ENCODE results near the gene CDYL2.

Gene CDYL2

GRCh38 chr16:80720804-80721371, 83.5 kb downstream of the CDYL2 start:
- Histone ChIP-seq H3K36me3 (ENCODE audit: control insufficient read depth, low read depth, low read length) (no peaks in the 10 kb centered on the region), H3K27ac (ENCODE audit: low read length) (no peak overlapping the region), H3K27me3 (ENCODE audit: control insufficient read depth, insufficient read depth, low read length) (no peaks in the 10 kb centered on the region), H3K4me3 (ENCODE audit: low read length) (no peak overlapping the region), H3K9ac (ENCODE audit: low read length) (no peak overlapping the region), H3K9me3 (ENCODE audit: control insufficient read depth, low read depth, low read length) (no peaks in the 10 kb centered on the region), H3K4me1 (ENCODE audit: control insufficient read depth, low read depth, low read length) (peaks cover 3% of the 10 kb centered on the region)

- H3K9ac ChIP-seq (ENCODE audit: low read length), result no peak overlapping the region
Observed at GRCh38 chr16:80719573-80719972, 84.8 kb downstream of the CDYL2 start.

GRCh38 chr16:80718480-80719220, 85.7 kb downstream of the CDYL2 start:
- H3K27me3 ChIP-seq (ENCODE audit: control insufficient read depth, insufficient read depth, low read length), result no peaks in the 10 kb centered on the region
- peaks cover 3% of the 10 kb centered on the region for H3K4me1 ChIP-seq (ENCODE audit: control insufficient read depth, low read depth, low read length)
- no peaks in the 10 kb centered on the region for H3K9me3 ChIP-seq (ENCODE audit: control insufficient read depth, low read depth, low read length)
- no peak overlapping the region for H3K9ac ChIP-seq (ENCODE audit: low read length)
- no peak overlapping the region for H3K27ac ChIP-seq (ENCODE audit: low read length)
- no peak overlapping the region for H3K4me3 ChIP-seq (ENCODE audit: low read length)
- no peaks in the 10 kb centered on the region for H3K36me3 ChIP-seq (ENCODE audit: control insufficient read depth, low read depth, low read length)

More at GRCh38 chr16:80719573-80719972, 84.8 kb downstream of the CDYL2 start:
- Histone ChIP-seq H3K36me3 (ENCODE audit: control insufficient read depth, low read depth, low read length) (no peaks in the 10 kb centered on the region), H3K4me1 (ENCODE audit: control insufficient read depth, low read depth, low read length) (peaks cover 3% of the 10 kb centered on the region), H3K9me3 (ENCODE audit: control insufficient read depth, low read depth, low read length) (no peaks in the 10 kb centered on the region), H3K4me3 (ENCODE audit: low read length) (no peak overlapping the region), H3K27ac (ENCODE audit: low read length) (no peak overlapping the region), H3K27me3 (ENCODE audit: control insufficient read depth, insufficient read depth, low read length) (no peaks in the 10 kb centered on the region)

GRCh38 chr16:80717611-80718010, 86.8 kb downstream of the CDYL2 start:
- H3K4me1 ChIP-seq (ENCODE audit: control insufficient read depth, low read depth, low read length), result peaks cover 3% of the 10 kb centered on the region
- no peak overlapping the region for H3K4me3 ChIP-seq (ENCODE audit: low read length)
- H3K27me3 ChIP-seq (ENCODE audit: control insufficient read depth, insufficient read depth, low read length), result no peaks in the 10 kb centered on the region
- H3K9me3 ChIP-seq (ENCODE audit: control insufficient read depth, low read depth, low read length), result no peaks in the 10 kb centered on the region
- H3K36me3 ChIP-seq (ENCODE audit: control insufficient read depth, low read depth, low read length), result no peaks in the 10 kb centered on the region
- H3K27ac ChIP-seq (ENCODE audit: low read length), result no peak overlapping the region
- no peak overlapping the region for H3K9ac ChIP-seq (ENCODE audit: low read length)

GRCh38 chr16:80716564-80717139, 87.7 kb downstream of the CDYL2 start:
- Histone ChIP-seq H3K4me1 (ENCODE audit: control insufficient read depth, low read depth, low read length) (peaks cover 3% of the 10 kb centered on the region), H3K36me3 (ENCODE audit: control insufficient read depth, low read depth, low read length) (no peaks in the 10 kb centered on the region), H3K27me3 (ENCODE audit: control insufficient read depth, insufficient read depth, low read length) (no peaks in the 10 kb centered on the region), H3K9ac (ENCODE audit: low read length) (no peak overlapping the region), H3K4me3 (ENCODE audit: low read length) (no peak overlapping the region), H3K27ac (ENCODE audit: low read length) (no peak overlapping the region), H3K9me3 (ENCODE audit: control insufficient read depth, low read depth, low read length) (no peaks in the 10 kb centered on the region)

GRCh38 chr16:80711406-80711805, 93.0 kb downstream of the CDYL2 start:
- Histone ChIP-seq H3K9ac (ENCODE audit: low read length) (no peak overlapping the region), H3K36me3 (ENCODE audit: control insufficient read depth, low read depth, low read length) (no peaks in the 10 kb centered on the region), H3K4me1 (ENCODE audit: control insufficient read depth, low read depth, low read length) (no peaks in the 10 kb centered on the region), H3K27me3 (ENCODE audit: control insufficient read depth, insufficient read depth, low read length) (no peaks in the 10 kb centered on the region), H3K27ac (ENCODE audit: low read length) (no peak overlapping the region), H3K4me3 (ENCODE audit: low read length) (no peak overlapping the region), H3K9me3 (ENCODE audit: control insufficient read depth, low read depth, low read length) (no peaks in the 10 kb centered on the region)

GRCh38 chr16:80710918-80711317, 93.5 kb downstream of the CDYL2 start:
- Histone ChIP-seq H3K36me3 (ENCODE audit: control insufficient read depth, low read depth, low read length) (no peaks in the 10 kb centered on the region), H3K9me3 (ENCODE audit: control insufficient read depth, low read depth, low read length) (no peaks in the 10 kb centered on the region), H3K4me1 (ENCODE audit: control insufficient read depth, low read depth, low read length) (no peaks in the 10 kb centered on the region), H3K27ac (ENCODE audit: low read length) (no peak overlapping the region), H3K4me3 (ENCODE audit: low read length) (no peak overlapping the region), H3K9ac (ENCODE audit: low read length) (no peak overlapping the region), H3K27me3 (ENCODE audit: control insufficient read depth, insufficient read depth, low read length) (no peaks in the 10 kb centered on the region)

GRCh38 chr16:80708823-80709222, 95.6 kb downstream of the CDYL2 start:
- no peak overlapping the region for H3K9ac ChIP-seq (ENCODE audit: low read length)
- H3K27me3 ChIP-seq (ENCODE audit: control insufficient read depth, insufficient read depth, low read length), result no peaks in the 10 kb centered on the region
- H3K36me3 ChIP-seq (ENCODE audit: control insufficient read depth, low read depth, low read length), result no peaks in the 10 kb centered on the region
- H3K4me1 ChIP-seq (ENCODE audit: control insufficient read depth, low read depth, low read length), result no peaks in the 10 kb centered on the region
- H3K4me3 ChIP-seq (ENCODE audit: low read length), result no peak overlapping the region
- H3K9me3 ChIP-seq (ENCODE audit: control insufficient read depth, low read depth, low read length), result no peaks in the 10 kb centered on the region
- no peak overlapping the region for H3K27ac ChIP-seq (ENCODE audit: low read length)

GRCh38 chr16:80707686-80708085, 96.7 kb downstream of the CDYL2 start:
- no peaks in the 10 kb centered on the region for H3K9me3 ChIP-seq (ENCODE audit: control insufficient read depth, low read depth, low read length)
- no peak overlapping the region for H3K4me3 ChIP-seq (ENCODE audit: low read length)
- H3K27ac ChIP-seq (ENCODE audit: low read length), result no peak overlapping the region
- H3K9ac ChIP-seq (ENCODE audit: low read length), result no peak overlapping the region
- no peaks in the 10 kb centered on the region for H3K4me1 ChIP-seq (ENCODE audit: control insufficient read depth, low read depth, low read length)
- no peaks in the 10 kb centered on the region for H3K27me3 ChIP-seq (ENCODE audit: control insufficient read depth, insufficient read depth, low read length)
- H3K36me3 ChIP-seq (ENCODE audit: control insufficient read depth, low read depth, low read length), result no peaks in the 10 kb centered on the region

GRCh38 chr16:80705596-80705995, 98.8 kb downstream of the CDYL2 start:
- Histone ChIP-seq H3K4me1 (ENCODE audit: control insufficient read depth, low read depth, low read length) (no peaks in the 10 kb centered on the region), H3K4me3 (ENCODE audit: low read length) (no peak overlapping the region), H3K9ac (ENCODE audit: low read length) (no peak overlapping the region), H3K27ac (ENCODE audit: low read length) (no peak overlapping the region), H3K9me3 (ENCODE audit: control insufficient read depth, low read depth, low read length) (no peaks in the 10 kb centered on the region), H3K36me3 (ENCODE audit: control insufficient read depth, low read depth, low read length) (no peaks in the 10 kb centered on the region), H3K27me3 (ENCODE audit: control insufficient read depth, insufficient read depth, low read length) (no peaks in the 10 kb centered on the region)

- no peak overlapping the region for H3K27ac ChIP-seq (ENCODE audit: low read length)
- H3K9me3 ChIP-seq (ENCODE audit: control insufficient read depth, low read depth, low read length), result no peaks in the 10 kb centered on the region
- H3K9ac ChIP-seq (ENCODE audit: low read length), result no peak overlapping the region
- H3K36me3 ChIP-seq (ENCODE audit: control insufficient read depth, low read depth, low read length), result no peaks in the 10 kb centered on the region
- no peak overlapping the region for H3K4me3 ChIP-seq (ENCODE audit: low read length)
- H3K4me1 ChIP-seq (ENCODE audit: control insufficient read depth, low read depth, low read length), result no peaks in the 10 kb centered on the region
- H3K27me3 ChIP-seq (ENCODE audit: control insufficient read depth, insufficient read depth, low read length), result no peaks in the 10 kb centered on the region
Observed at GRCh38 chr16:80704751-80705505, 99.5 kb downstream of the CDYL2 start.
